GM12801 (cell line): ENCODE results near the gene MOB1A.

Source experiments
- CTCF ChIP-seq: IDR thresholded peaks from one replicate; pipeline ENCODE4 v1.5.1; 2011; ENCODE audit warnings: control low read depth; ENCODE audit not compliant: insufficient read length; ENCODE audit errors: extremely low read depth

Gene MOB1A

GRCh38 chr2:74146929-74147726 is 31.6 kb downstream of the MOB1A start:
- TF ChIP-seq CTCF, result no peak

DNA sequence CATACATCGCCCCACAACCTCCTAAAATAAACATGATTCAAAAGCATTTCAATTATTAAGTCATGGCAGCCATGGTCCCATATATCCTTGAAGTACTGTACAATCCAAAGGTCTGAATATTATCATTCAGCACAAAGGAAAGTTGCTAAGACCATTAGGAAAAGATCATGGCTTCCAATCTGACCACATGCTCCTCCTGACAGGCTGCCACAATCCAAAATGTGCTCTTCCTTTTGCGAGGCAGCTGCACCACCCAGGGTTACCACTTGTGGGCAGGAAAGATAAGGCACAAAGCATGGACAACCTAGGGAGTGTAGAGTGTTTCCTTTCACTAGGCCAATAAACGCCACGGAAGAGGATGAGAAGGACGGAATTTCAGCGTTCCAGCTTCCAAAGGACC is 36.3 kb downstream of the MOB1A start:
- no peak for TF ChIP-seq CTCF

GRCh38 chr2:74138600-74139323 is 39.9 kb downstream of the MOB1A start:
- TF ChIP-seq CTCF, result no peak

- no peak for TF ChIP-seq CTCF
Measured at GRCh38 chr2:74137651-74138599, 40.8 kb downstream of the MOB1A start.

DNA sequence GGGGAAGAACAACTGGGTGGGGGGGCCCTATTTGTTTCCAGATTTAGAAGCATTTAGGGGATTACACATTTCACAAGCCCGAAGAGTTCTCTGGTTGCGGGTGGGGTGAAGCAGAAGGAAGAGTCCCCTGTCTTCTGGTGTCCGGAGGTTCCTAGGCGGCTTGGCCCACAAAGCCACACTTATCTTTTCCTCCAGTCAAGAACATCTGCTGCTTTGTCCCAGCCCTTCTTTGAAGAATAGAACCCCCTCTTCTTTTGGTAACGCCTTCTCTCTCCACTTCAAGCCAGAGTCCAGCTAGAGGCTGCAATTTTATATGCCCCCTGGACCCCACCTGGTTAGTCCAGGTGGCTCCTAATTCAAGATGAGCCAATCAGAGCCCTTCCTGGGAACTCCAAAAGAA is 46.8 kb downstream of the MOB1A start:
- TF ChIP-seq CTCF, result no peak

DNA sequence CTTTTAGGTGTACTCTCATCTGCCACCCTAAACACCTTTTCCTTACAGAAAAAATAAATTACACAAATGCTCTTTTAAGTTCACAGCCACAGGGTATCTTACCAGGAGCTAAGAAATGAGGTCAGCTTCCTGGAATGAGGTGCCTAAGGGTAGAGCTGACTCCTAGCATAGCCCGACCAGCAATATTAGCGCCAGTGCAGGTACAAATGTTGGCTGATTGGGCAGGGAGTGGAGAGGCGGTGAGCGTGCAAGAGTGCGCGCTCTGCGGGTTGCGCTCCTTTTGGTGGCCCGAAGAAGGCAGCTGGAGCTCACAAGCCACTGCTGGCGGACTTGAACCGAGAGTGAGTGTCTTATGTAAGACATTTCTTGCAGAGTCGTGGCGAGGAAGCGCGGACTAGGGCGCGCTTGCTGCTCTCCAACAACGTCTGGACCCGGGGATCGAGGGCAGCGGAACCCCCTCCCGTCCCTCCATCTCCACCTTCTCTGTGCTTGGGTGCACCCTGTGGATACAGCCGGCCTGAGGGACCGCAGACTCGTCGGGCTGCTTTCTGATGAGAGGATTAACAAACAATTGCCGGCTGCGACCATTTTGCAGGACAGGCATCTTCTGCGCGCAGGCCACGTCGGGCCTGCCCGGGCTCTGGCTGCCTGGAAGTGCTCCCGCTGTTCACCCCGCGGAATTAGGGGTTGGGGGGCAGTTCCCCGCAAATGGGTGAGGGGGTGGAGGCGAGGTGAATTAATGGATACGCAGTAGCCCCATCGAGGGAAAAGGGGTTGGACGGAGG is 48.3 kb downstream of the MOB1A start:
- no peak for TF ChIP-seq CTCF
